A549 (cell line): Measurements from ENCODE around the gene NUTF2. TPM values are rescaled to one million over a fixed set of nuclear protein-coding genes. Genes with fewer than 3 reads are reported as not detected.

Experiments
- ATAC-seq, 2 experiments: fragments of 200-7000 bp in 1 of 2; fragments of >200 bp in 1 of 2; cut with Nextera tagmentation in 1 of 2; cut with Tn5 transposase in 1 of 2; 3 replicates each; pipeline versions ENCODE4 v1.8.0 to v1.9.1; 2018 to 2020; ENCODE audit warnings: mild to moderate bottlenecking in 1 of 2, moderate library complexity in 1 of 2
- CTCF ChIA-PET: fragments of 300-600 bp; sonication (Branson Sonifier 250); formaldehyde crosslinking; extraction: SDS; loops from one replicate; lab custom pipeline; 2021; ENCODE audit warnings: antibody characterized with exemption, inconsistent platforms; lab: Yijun Ruan, JAX
- POLR2A ChIA-PET: fragments of 350-600 bp; formaldehyde crosslinking; extraction: SDS; loops from one replicate; lab custom pipeline; 2021; ENCODE audit warnings: antibody characterized with exemption, inconsistent platforms; lab: Yijun Ruan, JAX
- DNase-seq, 2 experiments: peaks; one replicate each; pipeline versions ENCODE4 v3.0.0 to v3.0.0-alpha.2; 2011 to 2016; ENCODE audit warnings: low read depth in 1 of 2, low spot score in 1 of 2
- FAIRE-seq: peaks from 2 replicates; lab custom pipeline; 2011; peaks lifted over from hg19 to GRCh38; lab: Jason Lieb, UNC
- H3K27ac ChIP-seq, 2 experiments: fragments of >200 bp; sonication (Bioruptor Twin); formaldehyde crosslinking; 3 replicates each; pipeline ENCODE4 v1.5.1; 2016 to 2017
- H3K4me1 ChIP-seq: fragments of >200 bp; sonication (Bioruptor Twin); formaldehyde crosslinking; 3 replicates; pipeline ENCODE4 v1.6.1; 2016
- H3K4me2 ChIP-seq: fragments of >200 bp; sonication (Bioruptor Twin); formaldehyde crosslinking; 3 replicates; pipeline ENCODE4 v1.6.1; 2016
- H3K4me3 ChIP-seq: fragments of >200 bp; sonication (Bioruptor Twin); formaldehyde crosslinking; 3 replicates; pipeline ENCODE4 v1.5.1; 2016
- H3K9me3 ChIP-seq: fragments of >200 bp; sonication (Bioruptor Twin); formaldehyde crosslinking; 3 replicates; pipeline ENCODE4 v1.6.1; 2016
- BCL3 ChIP-seq: fragments of >200 bp; sonication (Bioruptor Twin); formaldehyde crosslinking; IDR thresholded peaks from 3 replicates; pipeline ENCODE4 v1.6.1; 2016
- BHLHE40 ChIP-seq: IDR thresholded peaks from 2 replicates; pipeline ENCODE4 v1.6.1; 2012; ENCODE audit warnings: low read depth, low read length, inconsistent platforms
- CHD2 ChIP-seq: fragments of 150-350 bp; IDR thresholded peaks from 2 replicates; pipeline ENCODE4 v1.6.1; 2014; ENCODE audit warnings: low read length; ENCODE audit not compliant: partially characterized antibody
- CTCF ChIP-seq: fragments of >200 bp; sonication (Bioruptor Twin); formaldehyde crosslinking; IDR thresholded peaks from 3 replicates; pipeline ENCODE4 v1.5.1; 2016
- FOSL2 ChIP-seq, 2 experiments: fragments of 450-650 bp in 1 of 2; fragments of >200 bp in 1 of 2; sonication (Bioruptor Twin) in 1 of 2; formaldehyde crosslinking; IDR thresholded peaks; 2 replicates each; pipeline versions ENCODE4 v1.5.0 to v1.6.1; 2016 to 2020; ENCODE audit warnings: mild to moderate bottlenecking in 1 of 2, moderate library complexity in 1 of 2
- HOXB13 ChIP-seq: fragments of 250-450 bp; sonication (Bioruptor Pico); IDR thresholded peaks from 2 replicates; pipeline ENCODE4 v1.5.0; 2020; ENCODE audit warnings: low read depth, mild to moderate bottlenecking, moderate library complexity
- JUNB ChIP-seq: fragments of >200 bp; sonication (Bioruptor Twin); formaldehyde crosslinking; IDR thresholded peaks from 2 replicates; pipeline ENCODE4 v1.6.1; 2016
- KDM5A ChIP-seq: fragments of 200-600 bp; sonication (generic); IDR thresholded peaks from 2 replicates; pipeline ENCODE4 v1.6.1; 2016; ENCODE audit warnings: antibody characterized with exemption, mild to moderate bottlenecking
- MAFK ChIP-seq: fragments of 450-650 bp; IDR thresholded peaks from 2 replicates; pipeline ENCODE4 v1.6.1; 2014; ENCODE audit not compliant: partially characterized antibody
- MAZ ChIP-seq: fragments of 150-350 bp; IDR thresholded peaks from 2 replicates; pipeline ENCODE4 v1.6.1; 2014; ENCODE audit warnings: antibody characterized with exemption, low read depth, low read length, borderline replicate concordance
- NPAS2 ChIP-seq: fragments of 250-450 bp; sonication (Bioruptor Pico); IDR thresholded peaks from 2 replicates; pipeline ENCODE4 v1.8.0; 2022; ENCODE audit warnings: mild to moderate bottlenecking, moderate library complexity, borderline replicate concordance
- PBX3 ChIP-seq: IDR thresholded peaks from 2 replicates; pipeline ENCODE4 v1.6.1; 2012
- PHF8 ChIP-seq: fragments of 200-600 bp; sonication (generic); IDR thresholded peaks from 2 replicates; pipeline ENCODE4 v1.6.1; 2016; ENCODE audit warnings: low read depth, mild to moderate bottlenecking, antibody characterized with exemption, moderate library complexity, borderline replicate concordance
- POLR2AphosphoS2 ChIP-seq: conservative IDR thresholded peaks from 2 replicates; pipeline ENCODE4 v1.6.1; 2012; ENCODE audit warnings: low read length, improper control_type of control experiment, inconsistent platforms
- SREBF2 ChIP-seq: fragments of 450-650 bp; IDR thresholded peaks from 2 replicates; pipeline ENCODE4 v1.6.1; 2014; ENCODE audit warnings: mild to moderate bottlenecking, moderate library complexity
- WGBS: methylation state at CpG from one replicate; pipeline ENCODE4 v1.1.6; 2017; ENCODE audit errors: missing lambda C conversion rate; 5-methylcytosine and 5-hydroxymethylcytosine counted together
- polyA plus RNA-seq, 4 experiments: library from polyadenylated mRNA; depleted of rRNA in 3 of 4; stranded (reverse); fragments of >200 nt; fragmentation: RNase III in 1 of 4; extraction: RNeasy Plus Mini Kit Qiagen cat#74134 plus additional on column Dnase treatment in 1 of 4; gene quantifications; 2 replicates in 3 of 4; 3 replicates in 1 of 4; pipeline ENCODE4 v1.2.3, GENCODE V29; 2011 to 2017

NUTF2 gene
- polyA plus RNA-seq, 2 of the 4 experiments (the other 2 are of a cell fraction) = 168 to 287 TPM

- no peak overlapping the region for H3K4me2 ChIP-seq
- POLR2A ChIA-PET = no interaction called here
- no peak for DNase-seq
- 76% methylated on average over 7 of the region's 7 CpGs for WGBS
- no peak overlapping the region for H3K4me3 ChIP-seq
- FAIRE-seq = no peak
- peaks cover 16% of the 10 kb centered on the region for H3K4me1 ChIP-seq
- TF ChIP-seq BHLHE40 (no peak), MAFK (no peak), JUNB (no peak), MAZ (no peak), CHD2 (no peak), NPAS2 (CRISPR knock-in tag) (no peak), KDM5A (no peak), FOSL2 (IDR thresholded peaks at IDR 0.05) (no peak), FOSL2 (CRISPR knock-in tag; IDR thresholded peaks at IDR 0.05) (no peak), PHF8 (no peak), PBX3 (no peak), CTCF (no peak)
- TF ChIP-seq, all 56 proteins: peak for 0
- Histone ChIP-seq H3K9me3 (no peaks in the 10 kb centered on the region), H3K27ac (no peak overlapping the region)
- CTCF ChIA-PET = interaction anchor here (0.6 to 22.2 kb wide), 7 partner anchors 9 to 395 kb away, joined by 3 to 370 read pairs (median 8); partner anchors contain the start of genes EDC4 and NRN1L
- no peak for ATAC-seq
Measured at GRCh38 chr16:67915831-67916723, 69.3 kb downstream of the NUTF2 start.

GRCh38 chr16:67917140-67917851 lies 70.6 kb downstream of the NUTF2 start:
- Histone ChIP-seq H3K4me3 (no peak overlapping the region), H3K9me3 (no peaks in the 10 kb centered on the region), H3K27ac (peak overlapping the region in 1 of 2 experiments; percentile 2; a peak in 1 of 6 replicates), H3K4me2 (peak overlapping the region; percentile 27; the same call in 2 of the 3 replicates), H3K4me1 (peaks cover 16% of the 10 kb centered on the region)
- ATAC-seq (peak; percentile 11 to 22; a peak in 2 of 6 replicates), FAIRE-seq (no peak), DNase-seq (no peak)
- ChIA-PET CTCF (interaction anchor here (0.6 to 22.2 kb wide), 9 partner anchors 9 to 101 kb away, joined by 3 to 370 read pairs (median 4); partner anchors contain the start of genes EDC4 and NRN1L), POLR2A (interaction anchor here (1.0 kb wide), 2 partner anchors 18 to 111 kb away, joined by 3 to 5 read pairs; partner anchors contain the start of genes RANBP10 and TSNAXIP1)
- 78% methylated on average over 6 of the region's 6 CpGs for WGBS
- TF ChIP-seq PHF8 (no peak), HOXB13 (CRISPR knock-in tag) (no peak), BCL3 (no peak), KDM5A (no peak), POLR2AphosphoS2 (no peak), FOSL2 (IDR thresholded peaks at IDR 0.05) (no peak), FOSL2 (CRISPR knock-in tag; IDR thresholded peaks at IDR 0.05) (no peak), SREBF2 (no peak)
